ENCODE measurements around the gene TMPRSS2.

The TMPRSS2 gene

DNA sequence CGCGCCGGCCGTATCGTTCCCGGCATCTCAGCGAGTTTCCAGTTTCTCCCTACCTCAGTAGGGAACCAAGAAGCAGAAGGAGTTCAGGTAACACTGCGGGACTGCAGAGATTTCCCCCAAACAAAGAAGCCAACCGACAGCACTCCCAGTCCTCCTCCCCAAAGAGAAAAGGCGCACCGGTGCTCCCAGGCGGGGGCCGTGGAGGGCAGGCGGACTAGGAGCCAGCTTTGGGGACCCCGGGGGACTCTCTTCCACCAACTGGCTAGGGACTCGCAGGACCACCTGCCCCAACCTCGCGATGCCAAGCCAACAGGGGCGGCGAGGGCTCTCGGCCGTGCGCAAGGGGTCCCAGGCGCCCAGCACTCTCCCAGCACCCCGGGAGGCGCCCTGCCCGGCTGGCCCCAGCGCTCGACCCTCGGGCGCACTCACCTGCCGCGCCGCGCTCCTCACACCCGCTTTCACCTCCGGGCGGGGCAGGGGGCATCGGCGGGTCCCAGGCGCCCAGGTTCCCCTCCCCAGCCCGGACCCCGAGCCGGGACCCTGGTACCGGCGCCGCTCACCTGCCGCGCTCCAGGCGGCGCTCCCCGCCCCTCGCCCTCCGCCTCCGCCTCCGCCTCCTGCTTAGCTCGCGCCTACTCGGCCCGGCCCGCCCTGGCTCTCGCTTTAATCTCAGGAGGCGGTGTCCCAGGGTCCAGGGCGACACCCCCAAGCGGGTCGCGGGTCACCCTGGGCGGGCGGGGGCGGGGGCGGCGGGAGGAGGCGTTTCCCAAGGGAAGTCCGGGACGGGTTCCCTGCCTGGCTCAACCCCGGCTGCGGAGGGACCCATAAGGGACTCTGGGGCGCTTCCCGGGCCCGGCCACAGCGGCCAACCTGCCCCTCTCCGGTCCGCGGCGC lies at the start of gene TMPRSS2:
TSS of gene TMPRSS2 (minus strand) at position 638 of the 894 bp plus-strand sequence. CDS start 10,025 bp downstream, outside the sequence.
- no peak for DNase-seq

DNA sequence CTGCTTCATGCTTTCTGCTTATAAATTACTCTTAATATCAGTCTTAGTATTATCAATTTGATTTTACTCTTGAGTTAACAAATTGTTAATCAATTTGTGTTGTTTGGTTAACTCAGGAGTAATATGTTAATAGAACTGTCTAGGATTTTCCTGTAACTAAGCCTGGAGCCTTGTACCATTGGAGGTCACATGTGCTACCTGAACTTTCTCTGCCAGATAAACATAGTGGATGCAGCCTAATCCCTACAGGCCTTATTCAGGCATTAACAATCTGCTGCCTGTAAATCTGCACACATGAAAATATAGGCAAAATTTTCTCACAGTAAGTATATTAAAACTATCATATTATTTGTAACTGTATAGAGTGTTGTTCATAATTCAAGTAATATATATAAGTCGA lies 47.1 kb upstream of the TMPRSS2 start:
- DNase-seq: no peak

DNA sequence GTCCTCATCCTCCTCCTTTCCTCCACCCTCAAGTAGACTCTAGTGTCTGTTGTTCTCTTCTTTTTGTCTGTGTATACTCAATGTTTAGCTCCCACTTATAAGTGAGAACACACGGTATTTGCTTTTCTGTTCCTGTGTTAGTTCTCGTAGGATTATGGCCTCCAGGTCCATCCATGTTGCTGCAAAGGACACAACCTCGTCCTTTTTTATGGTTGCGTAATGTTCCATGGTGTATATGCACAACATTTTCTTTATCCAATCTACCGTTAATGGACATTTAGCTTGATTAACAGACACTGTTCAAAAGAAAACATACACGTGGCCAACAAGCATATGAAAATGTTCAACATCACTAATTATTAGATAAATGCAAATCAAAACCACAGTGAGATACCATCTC lies 44.3 kb upstream of the TMPRSS2 start:
- DNase-seq: no peak

DNA sequence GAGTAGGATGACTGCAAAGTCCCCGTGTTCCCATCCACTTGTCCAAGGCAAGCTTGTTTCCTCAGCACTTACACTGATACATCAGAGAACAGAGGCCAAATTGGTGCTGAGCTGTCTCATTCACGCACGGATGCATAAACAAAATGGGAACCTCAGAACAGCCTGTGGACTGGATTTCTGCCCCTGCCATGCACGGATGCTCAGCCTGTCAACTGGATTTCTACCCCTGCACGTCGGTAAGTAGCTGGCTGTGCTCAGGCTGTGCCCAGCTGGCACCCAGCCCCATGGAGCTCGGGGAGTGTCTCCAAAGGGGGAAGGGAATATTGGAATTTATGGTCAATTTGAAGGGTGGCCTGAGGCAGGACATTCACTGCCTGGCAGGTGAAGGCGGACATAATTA lies 40.8 kb upstream of the TMPRSS2 start:
- no peak for DNase-seq

DNA sequence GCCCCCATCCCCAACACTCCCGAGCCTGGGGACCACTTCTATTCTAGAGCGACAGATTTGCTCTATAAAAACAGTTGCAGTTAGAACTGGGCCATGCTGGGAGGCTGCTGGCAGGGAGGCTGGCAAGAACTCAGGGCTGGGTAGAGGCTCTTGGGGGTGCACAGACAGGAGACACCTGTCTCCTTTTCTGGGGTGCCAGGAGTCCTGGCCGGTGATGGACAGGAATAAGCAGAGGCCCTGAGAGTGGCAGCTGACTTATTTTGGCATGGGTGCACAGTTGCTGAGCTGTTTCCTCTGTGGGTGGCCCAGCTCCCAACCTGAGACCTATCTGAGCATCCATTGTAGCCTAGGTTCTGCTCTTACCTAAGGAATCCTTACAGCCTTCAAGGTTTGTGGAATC lies 39.2 kb upstream of the TMPRSS2 start:
- no peak for DNase-seq

DNA sequence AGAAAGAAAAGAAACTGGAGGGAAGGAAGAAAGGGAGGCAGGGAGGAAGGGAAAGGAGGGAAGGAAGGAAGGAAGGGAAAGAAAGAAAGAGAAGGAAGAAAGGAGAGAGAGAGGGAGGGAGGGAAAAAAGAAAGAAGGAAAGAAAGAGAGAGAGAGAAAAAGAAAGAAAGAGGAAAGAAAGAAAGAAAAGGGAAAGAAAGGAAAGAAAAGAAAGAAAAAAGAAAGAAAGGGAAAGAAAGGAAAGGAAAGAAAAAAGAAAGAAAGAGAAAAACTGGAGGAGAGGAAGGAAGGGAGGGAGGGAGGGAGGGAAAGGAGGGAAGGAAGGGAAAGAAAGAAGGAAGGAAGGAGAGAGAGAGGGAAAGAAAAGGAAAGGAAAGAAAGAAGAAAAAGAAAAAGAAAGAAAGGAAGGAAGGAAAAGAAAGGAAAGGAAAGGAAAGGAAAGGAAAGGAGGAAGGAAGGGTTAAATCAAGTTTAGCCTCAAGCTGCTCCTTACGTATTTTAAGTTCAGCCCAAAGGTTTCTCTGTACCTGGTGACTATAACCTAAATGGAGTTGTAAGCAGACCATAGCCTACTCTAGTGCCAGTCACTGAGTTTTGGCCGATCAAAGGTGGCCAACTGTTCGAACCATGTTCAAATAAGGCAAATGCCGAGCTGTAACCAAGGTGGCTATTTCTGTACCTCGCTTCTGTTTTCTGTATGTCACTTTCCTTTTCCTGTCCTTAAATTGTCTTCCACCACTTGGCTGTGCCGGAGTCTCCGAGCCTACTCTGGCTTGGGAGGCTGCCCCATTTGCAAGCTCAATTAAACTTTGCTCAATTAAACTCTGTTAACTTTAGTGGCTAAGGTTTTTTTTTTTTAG lies 37.8 kb upstream of the TMPRSS2 start:
- DNase-seq: no peak

DNA sequence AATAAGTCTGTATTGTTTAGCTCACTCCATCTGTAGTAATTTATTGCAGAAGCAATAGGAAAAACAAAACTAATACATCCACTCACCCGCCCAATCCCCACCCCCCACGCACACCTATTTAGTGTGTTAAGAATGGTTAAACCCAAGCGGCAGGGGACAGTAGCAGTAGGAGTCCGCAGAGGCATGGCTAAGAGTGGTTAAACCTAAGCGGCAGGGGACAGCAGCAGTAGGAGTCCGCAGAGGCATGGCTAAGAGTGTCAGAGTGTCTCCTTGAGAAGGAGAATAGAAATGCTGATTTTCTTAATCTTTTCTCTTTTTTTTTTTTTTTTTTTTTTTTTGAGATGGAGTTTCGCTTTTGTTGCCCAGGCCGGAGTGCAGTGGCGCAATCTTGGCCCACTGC lies 34.8 kb upstream of the TMPRSS2 start:
- DNase-seq: no peak

DNA sequence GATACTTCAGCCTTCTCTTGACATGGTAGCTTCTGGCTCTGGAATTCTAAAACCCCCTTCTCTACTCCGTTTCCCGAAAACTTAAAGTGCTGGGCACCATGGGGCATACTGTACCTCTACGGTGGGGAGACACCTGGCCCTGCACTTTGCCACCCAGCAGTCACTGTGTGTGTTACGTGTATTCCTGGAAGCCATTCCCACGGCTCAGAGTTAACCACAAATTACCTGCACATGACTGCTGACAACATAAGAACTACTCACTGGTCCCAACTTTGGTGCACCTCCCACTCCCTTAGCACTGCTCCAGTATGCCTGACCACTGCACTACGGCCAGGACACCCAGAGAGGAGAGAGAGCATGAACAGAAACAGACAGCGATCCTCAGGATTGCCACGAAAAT lies 29.4 kb upstream of the TMPRSS2 start:
- DNase-seq: no peak

DNA sequence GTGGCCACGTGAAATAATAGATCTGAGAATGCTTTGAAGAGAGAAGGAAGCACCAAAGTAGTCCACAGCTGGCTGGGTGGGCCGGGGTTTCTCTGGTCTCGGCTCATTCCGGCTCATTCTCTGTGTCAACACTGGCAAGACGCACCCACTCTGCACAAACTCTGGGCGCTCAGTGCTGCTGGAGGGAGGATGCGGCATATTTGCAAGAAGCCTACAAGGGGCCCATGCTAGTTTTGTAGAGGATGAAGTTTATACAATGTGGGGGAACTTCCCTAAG lies 28.8 kb upstream of the TMPRSS2 start:
- DNase-seq: no peak

DNA sequence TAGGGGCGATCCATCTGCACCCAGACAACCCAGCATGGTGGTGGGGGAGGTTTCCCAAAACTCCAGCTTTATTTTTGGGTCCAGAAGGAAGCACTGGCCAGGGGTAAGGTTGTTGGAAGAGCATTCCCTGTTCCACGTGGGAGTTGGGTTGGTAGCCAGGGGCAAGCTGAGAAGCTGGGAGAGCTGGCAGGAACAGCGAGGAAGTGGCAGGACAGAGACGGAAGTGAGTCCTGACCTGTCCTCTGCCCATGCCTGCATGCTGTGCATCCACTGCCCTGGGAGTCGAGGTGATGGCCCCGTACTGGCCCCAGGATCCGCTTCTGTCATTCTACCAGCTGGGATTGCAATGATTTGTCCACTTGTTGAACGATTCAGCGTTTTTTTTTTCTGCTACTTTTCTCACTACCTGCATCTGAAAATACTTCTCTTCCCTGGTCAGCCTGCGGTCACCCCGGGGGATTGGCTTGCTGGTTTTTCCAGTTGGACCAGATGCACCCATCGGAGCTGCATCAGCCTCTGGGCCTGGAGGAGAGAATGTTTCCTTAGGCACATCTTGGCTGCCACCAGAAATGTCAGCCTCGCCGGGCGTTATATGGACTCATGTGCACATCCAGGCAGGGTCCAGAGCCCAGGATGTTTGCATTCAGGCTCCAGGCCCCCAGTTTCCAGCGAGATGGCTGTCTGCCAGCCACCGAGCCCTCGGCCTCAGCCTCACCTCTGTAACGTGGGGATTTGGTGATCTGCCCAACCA lies 28.3 kb upstream of the TMPRSS2 start:
- no peak for DNase-seq

DNA sequence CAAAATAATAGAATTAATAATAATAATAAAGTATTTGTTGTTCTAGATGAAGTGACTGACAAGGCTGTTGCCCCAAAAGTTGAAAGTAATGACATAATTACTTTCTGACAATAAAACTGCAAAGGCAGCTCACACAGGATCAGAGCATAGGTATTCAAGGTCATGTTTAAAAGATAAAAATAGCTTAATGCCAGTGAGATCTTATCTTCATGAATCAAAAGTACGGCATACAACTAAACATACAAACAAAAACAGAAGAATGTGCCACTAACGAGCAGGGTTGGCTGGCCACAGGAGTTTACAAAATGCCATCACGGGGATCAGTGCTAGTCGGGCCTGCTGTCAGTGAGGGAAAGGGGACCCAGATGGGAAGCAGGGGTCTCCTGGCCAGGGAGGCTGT lies 22.4 kb upstream of the TMPRSS2 start:
- DNase-seq: no peak

DNA sequence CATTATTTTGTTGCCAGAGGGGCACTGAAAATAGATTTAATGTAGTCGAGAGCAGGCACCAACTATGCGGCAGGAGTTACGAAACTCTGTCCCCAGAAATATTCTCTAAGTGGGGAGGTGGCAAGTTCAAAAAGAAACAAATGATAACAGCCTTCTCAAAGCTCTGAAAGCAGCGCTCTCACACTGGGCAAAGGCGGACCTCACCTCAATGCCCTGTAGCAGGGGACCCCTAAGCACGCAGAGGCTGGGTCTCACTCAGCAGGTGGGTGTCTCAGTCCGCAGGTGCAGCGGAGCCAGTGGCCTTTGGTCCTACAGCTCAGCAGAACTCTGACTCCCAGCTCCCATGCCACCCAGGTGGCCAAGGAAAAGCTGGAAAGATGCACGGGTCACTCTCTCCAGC lies 21.8 kb upstream of the TMPRSS2 start:
- DNase-seq: no peak

DNA sequence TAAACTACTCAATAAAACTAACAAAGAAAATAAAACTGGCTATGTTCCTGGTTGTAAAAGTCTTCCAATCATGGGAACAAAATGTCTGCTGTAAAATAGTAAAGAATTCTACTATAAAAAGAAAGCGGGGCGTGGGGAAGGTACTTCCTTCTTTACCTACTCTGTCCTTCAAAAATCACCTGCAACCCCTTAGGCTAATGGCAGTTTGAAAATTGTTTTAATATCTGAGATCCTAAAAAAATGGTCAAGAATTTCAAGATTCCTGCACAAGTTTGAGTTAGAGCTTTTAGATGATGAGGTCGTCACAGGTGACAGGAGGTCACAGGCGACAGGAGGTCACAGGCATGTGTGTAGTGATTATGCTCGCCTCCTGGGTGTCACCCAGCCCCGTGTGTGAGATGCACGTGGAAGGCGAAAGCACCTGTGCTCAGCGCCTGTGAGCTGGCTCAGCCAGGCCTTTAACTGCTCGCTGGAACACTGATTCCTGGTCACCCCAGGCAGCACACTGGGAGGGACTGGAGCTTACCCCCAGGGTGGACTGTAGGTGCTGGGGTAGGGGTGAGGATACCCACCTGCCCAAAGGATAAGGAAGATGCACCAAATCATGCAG lies 18.6 kb upstream of the TMPRSS2 start:
- no peak for DNase-seq

DNA sequence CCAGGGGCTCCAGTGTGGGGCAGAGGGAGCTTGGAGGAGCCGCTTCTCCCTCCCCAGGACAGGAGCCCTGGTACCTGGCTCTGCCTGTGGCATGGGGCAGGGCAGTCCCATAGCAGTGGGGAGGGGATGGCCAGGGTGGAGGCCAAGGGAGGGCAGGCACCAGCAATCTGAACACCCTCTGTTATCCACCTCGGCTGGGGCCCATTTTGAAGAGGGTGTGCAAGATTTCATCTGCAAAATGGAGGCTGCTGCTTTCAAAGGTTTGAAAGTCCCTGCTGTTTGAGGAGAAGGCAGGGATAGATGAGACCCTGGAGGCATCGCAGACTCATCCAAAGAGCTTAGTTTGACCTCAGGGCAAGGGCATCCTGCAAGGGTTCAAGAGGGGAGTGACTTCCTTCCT lies 15.2 kb upstream of the TMPRSS2 start:
- DNase-seq: no peak

DNA sequence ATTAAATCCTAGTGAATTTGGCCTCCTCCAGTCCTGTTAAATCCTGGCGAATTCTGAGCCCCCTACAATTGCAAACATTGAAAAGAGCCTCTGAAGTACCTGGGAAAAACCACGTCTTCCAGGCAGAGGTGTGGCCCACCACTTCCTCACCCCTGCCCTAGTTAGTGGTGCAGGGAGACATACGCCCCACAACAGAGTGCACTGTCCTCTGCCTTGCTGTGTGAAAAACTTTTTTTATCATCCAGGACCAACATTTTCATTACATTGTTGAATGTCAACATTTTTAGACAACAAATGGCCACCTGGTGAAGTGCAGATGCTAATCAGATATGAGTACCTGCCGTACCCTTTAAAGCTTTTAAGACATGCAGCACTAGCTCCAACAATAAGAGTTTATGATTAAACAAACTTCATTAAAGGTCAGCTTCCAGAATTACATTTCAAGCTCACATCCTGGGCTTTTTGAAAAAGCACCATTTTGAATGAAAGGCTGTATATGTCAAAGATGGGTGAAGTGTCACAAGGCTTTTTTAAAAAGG lies 13.6 kb upstream of the TMPRSS2 start:
- no peak for DNase-seq

DNA sequence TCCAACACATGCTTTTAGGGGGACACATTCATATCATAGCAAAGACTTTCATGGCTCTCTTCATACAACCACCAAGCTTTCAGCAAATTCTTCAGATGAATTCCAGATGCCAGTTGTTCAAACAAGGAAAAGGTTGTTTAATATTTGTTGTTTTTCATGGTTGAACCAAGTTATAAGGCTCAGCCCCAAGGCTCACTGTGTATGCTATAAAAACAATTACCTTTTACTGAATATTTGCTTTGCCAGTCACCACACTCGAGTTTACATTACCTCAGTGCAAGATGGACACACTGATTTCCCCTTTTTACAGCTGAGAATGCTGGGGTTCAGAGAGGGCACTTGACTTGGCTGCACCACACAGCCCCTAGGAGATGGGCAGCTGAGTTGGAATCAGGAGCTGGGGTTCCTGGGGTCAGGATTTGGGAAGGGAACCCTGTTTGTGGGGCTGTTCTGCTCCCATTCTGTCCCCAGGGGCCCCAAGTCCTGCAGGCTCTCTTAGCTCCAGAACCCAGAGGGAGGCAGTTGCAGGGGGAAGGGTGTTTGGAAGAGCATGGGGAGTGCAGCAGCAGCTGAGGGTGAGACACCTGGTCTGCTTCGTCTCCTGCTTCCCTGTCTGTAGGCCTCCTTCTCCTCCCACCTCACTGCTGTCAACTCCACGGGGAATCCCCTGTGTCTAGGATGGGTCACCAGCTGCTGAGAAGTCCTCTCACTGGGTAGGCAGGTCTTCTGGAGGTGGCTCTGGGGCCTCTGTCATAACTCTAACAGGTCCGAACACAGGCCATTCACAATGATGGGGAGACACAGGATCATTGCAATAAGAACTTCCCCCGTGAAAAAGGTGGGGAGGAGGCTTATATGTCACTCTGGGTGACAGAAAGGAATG lies 12.8 kb upstream of the TMPRSS2 start:
- no peak for DNase-seq

DNA sequence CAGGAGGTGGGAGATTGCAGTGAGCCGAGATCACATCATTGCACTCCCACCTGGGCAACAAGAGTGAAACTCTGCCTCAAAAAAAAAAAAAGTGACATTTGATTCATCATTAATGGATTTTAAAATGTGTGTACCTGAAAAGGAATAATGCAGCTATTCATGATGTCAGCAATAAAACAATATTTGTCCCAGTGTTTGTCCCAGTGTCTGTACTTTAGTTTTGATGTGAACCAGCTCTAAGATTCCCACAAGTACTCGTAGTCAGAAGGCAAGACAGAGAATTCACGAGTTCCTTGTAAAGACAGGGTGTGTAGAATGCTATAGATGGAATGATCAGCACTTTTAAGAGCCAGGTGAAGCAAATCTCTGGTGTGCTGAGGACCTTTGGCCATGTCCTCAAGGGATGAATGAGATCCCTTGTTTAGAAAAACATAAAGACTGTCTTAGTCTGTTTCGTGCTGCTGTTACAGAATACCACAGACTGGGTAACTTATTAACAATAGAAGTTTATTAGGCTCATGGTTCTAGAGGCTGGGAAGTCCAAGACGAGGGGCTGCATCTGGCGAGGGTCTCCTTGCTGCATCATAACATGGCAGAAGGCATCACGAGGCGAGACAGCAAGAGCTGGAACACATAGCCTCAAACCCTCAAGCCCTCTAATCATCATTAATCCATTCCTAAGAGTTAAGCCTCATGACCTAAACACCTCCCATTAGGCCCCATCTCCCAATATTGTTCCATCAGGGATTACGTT lies 12.0 kb upstream of the TMPRSS2 start:
- no peak for DNase-seq

DNA sequence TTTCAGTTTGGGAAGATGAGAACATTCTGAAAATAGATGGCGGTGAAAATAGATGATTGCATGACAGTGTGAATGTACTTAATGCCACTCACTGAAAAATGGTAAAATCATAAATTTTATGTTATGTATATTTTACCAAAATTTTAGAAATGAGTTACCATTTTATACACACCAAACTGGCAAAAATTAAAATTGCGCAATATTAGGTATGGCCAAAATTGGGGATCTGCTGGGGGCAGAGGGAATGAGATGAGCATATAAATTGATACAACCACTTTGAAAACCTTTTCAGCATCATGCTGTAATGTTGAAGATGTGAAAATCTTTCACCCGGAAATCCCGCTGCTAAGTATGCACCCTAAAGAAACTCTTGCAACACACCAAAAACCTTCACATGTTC lies 10.8 kb upstream of the TMPRSS2 start:
- no peak for DNase-seq

DNA sequence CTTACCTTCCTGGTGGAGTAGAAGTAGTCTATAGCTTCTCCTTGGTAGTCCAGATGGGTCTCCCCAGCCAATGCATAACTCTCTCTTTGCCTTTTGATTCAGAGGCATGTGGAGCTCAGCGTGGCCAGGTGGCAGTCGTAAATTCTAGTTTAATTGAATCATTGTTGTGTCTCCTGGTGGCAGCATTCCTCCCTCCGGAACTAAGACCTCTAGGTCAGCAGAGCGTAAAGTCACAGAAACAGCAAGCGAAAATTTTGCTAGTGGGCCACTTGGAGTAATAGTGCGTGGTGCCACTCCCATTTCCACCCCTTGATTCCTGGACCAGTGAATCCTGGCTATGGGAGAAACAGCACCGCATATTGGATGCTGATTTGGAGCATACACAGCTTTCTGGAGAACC lies 3.9 kb upstream of the TMPRSS2 start:
- no peak for DNase-seq

DNA sequence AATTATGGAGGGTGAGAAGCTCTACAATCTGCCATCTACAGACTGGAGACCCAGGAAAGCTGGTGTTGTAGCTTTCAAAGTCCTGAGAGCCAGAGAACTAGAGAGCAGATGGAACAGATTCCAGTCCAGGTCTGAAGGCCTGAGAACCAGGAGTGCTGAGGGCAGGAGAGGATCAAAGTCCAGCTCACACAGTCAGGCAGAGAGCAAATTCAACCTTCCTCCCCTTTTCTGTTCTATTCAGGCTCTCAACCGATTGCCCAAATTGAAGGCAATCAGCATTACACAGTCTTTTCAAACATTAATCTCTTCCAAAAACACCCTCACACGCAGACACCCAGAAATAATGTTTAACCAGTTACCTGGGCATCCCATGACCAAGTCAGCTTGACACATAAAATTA lies 2.5 kb upstream of the TMPRSS2 start:
- no peak for DNase-seq

DNA sequence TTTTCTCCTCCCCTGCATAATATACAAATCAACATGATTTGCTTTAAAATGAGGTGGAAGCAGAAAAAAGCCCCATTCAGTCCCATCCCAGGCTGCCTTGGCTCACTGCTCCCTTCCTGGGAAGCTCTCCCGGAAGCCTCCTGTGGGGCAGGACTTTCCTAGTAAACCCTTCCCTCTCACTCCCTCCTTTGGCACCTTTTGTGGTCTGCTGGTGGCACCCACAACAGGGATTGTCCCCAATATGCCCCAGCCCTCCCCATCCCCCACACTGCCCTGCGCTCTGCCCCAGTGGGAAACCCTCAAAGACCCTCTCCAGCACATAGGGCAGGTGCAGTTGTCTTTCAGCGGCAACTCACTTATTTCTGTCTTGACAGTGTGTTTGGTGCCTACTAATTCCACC lies 1.8 kb upstream of the TMPRSS2 start:
- DNase-seq: no peak

Data from fibroblast of upper back skin (primary cell).